HAP-1 (cell line): ENCODE results near the gene CR1.
"Not testable (repeated sequence)": the region's sequence is repeated elsewhere in the genome, so short reads cannot be mapped to it uniquely, and the experiment has no call there.

Source experiments
- DNase-seq, 2 experiments: peaks; one replicate each; pipeline ENCODE4 v3.0.0-alpha.2; 2016 to 2020; ENCODE audit warnings: low spot score in 2 of 2
- H3K27me3 ChIP-seq: fragments of 250-450 bp; sonication (Bioruptor Pico); 2 replicates; pipeline ENCODE4 v1.5.1; 2020; ENCODE audit warnings: low read depth, mild to moderate bottlenecking, moderate library complexity
- H3K36me3 ChIP-seq: fragments of 250-450 bp; sonication (Bioruptor Pico); replicated peaks from 2 replicates; pipeline ENCODE4 v1.5.1; 2020; ENCODE audit warnings: mild to moderate bottlenecking
- H3K4me1 ChIP-seq: fragments of 250-450 bp; sonication (Bioruptor Pico); 2 replicates; pipeline ENCODE4 v1.5.1; 2020; ENCODE audit warnings: mild to moderate bottlenecking
- H3K4me3 ChIP-seq: fragments of 250-450 bp; sonication (Bioruptor Pico); 2 replicates; pipeline ENCODE4 v1.5.1; 2020; ENCODE audit warnings: mild to moderate bottlenecking, moderate library complexity
- H3K9me3 ChIP-seq: fragments of 250-450 bp; sonication (Bioruptor Pico); 2 replicates; pipeline ENCODE4 v1.5.1; 2020; ENCODE audit warnings: mild to moderate bottlenecking, moderate library complexity
- in situ Hi-C: fragments of 300-500 bp; cut with MboI; formaldehyde crosslinking; loops from 3 replicates; pipeline ENCODE4 v1.14.3; 2020; ENCODE audit warnings: low sequenced_read_pairs, inconsistent platforms, mixed read lengths

The CR1 gene

DNA sequence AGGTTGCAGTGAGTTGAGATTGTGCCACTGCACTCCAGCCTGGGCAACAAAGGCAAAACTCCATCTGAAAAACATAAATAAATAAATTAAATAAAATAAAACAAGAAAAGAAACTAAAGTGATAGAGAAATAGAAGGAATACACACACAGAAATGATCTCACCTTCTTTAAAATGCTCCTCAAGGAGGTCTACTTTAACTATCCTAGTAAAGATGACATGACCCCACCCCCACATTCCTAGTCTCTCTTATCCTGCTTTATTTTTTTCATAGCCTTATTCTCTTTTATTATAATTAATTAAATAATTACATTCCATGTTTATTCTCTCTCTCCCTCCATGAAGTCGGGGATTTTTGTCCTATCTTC lies 131.0 kb downstream of the CR1 start:
- Histone ChIP-seq H3K4me3 (no peak overlapping the region), H3K9me3 (no peaks in the 10 kb centered on the region), H3K36me3 (no peaks in the 10 kb centered on the region), H3K4me1 (no peaks in the 10 kb centered on the region), H3K27me3 (no peaks in the 10 kb centered on the region)
- DNase-seq = no peak
- in situ Hi-C loops = no loop called here

DNA sequence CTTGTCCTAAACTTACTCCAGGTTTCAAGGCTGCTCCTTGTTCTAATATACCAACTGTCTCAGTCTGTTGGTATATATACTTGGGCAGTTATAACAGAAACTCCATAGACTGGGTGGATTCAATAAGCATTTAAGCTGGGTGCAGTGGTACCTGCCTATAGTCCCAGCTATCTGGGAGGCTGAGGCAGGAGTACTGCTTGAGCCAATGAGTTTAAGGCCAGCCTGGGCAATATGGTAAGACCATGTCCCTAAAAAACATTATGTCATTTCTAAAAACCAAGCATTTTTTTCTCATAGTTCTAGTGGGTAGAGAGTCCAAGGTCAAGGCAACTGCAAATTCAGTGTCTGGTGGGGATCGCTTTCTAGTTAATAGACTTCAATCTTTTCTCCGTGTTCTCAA lies 131.5 kb downstream of the CR1 start:
- in situ Hi-C loops = no loop called here
- no peak for DNase-seq
- H3K36me3 ChIP-seq = no peaks in the 10 kb centered on the region
- no peak overlapping the region for H3K4me3 ChIP-seq
- H3K27me3 ChIP-seq = no peaks in the 10 kb centered on the region
- H3K9me3 ChIP-seq = no peaks in the 10 kb centered on the region
- H3K4me1 ChIP-seq = no peaks in the 10 kb centered on the region

GRCh38 chr1:207628776-207629175 lies 132.8 kb downstream of the CR1 start:
- Histone ChIP-seq H3K4me3 (no peak overlapping the region), H3K4me1 (no peaks in the 10 kb centered on the region; the same call in 1 of the 2 replicates), H3K36me3 (no peaks in the 10 kb centered on the region), H3K27me3 (no peaks in the 10 kb centered on the region), H3K9me3 (no peaks in the 10 kb centered on the region)
- in situ Hi-C loops = no loop called here
- no peak for DNase-seq

- Histone ChIP-seq H3K4me3 (no peak overlapping the region), H3K27me3 (no peaks in the 10 kb centered on the region), H3K36me3 (no peaks in the 10 kb centered on the region), H3K4me1 (peaks cover 12% of the 10 kb centered on the region), H3K9me3 (no peaks in the 10 kb centered on the region)
- no peak for DNase-seq
- in situ Hi-C loops = no loop called here
Measured at GRCh38 chr1:207631137-207631536, 135.2 kb downstream of the CR1 start.

- Histone ChIP-seq H3K4me1 (peaks cover 14% of the 10 kb centered on the region), H3K36me3 (no peaks in the 10 kb centered on the region), H3K4me3 (no peak overlapping the region), H3K9me3 (no peaks in the 10 kb centered on the region), H3K27me3 (no peaks in the 10 kb centered on the region)
- in situ Hi-C loops = no loop called here
- no peak for DNase-seq
Measured at GRCh38 chr1:207633226-207633625, 137.3 kb downstream of the CR1 start.

- H3K36me3 ChIP-seq, H3K27me3 ChIP-seq, in situ Hi-C loops, H3K4me3 ChIP-seq, DNase-seq, H3K9me3 ChIP-seq: not testable (repeated sequence)
- peaks cover 14% of the 10 kb centered on the region for H3K4me1 ChIP-seq
Measured at GRCh38 chr1:207633699-207634289, 137.8 kb downstream of the CR1 start.

- H3K4me3 ChIP-seq, H3K27me3 ChIP-seq, DNase-seq, in situ Hi-C loops, H3K9me3 ChIP-seq, H3K36me3 ChIP-seq: not testable (repeated sequence)
- H3K4me1 ChIP-seq = peaks cover 14% of the 10 kb centered on the region
Measured at GRCh38 chr1:207634293-207634692, 138.3 kb downstream of the CR1 start.

- in situ Hi-C loops, H3K4me3 ChIP-seq, H3K27me3 ChIP-seq, H3K36me3 ChIP-seq, H3K9me3 ChIP-seq: not testable (repeated sequence)
- peaks cover 14% of the 10 kb centered on the region for H3K4me1 ChIP-seq
- DNase-seq = peak; percentile 32 to 57
Measured at GRCh38 chr1:207635569-207636186, 139.7 kb downstream of the CR1 start.

DNA sequence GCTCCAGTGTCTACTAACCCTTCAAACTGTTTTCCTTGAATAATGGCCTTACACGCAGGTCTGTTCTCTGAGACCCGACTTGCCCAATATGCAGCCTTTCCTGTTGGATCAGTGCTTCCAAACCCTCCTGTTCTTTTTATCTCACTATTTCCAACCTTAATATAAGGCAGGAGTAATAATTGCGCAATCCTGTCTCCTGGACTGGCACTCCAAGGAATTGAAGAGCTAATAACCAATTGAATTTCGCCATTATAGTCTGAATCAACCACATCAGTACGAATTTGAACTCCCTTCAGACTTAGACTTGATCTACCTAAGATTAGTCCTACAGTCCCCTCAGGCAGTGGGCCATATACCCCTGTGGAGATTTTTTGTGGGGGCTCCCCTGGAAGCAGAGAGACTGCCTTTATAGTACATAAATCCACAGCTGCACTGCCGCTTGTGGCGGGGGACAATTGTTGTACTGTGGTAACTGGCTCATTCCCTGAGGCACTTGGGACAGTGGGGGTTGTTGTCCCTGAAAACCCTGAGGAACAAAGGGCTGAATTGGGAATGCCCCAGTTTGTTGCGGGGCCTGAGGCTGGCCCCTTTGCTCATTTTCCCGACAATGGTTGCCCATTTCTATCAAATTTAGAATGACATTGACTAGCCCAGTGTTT lies 142.7 kb downstream of the CR1 start:
- H3K27me3 ChIP-seq, in situ Hi-C loops, H3K36me3 ChIP-seq, DNase-seq, H3K4me3 ChIP-seq, H3K9me3 ChIP-seq: not testable (repeated sequence)
- H3K4me1 ChIP-seq = peaks cover 14% of the 10 kb centered on the region

DNA sequence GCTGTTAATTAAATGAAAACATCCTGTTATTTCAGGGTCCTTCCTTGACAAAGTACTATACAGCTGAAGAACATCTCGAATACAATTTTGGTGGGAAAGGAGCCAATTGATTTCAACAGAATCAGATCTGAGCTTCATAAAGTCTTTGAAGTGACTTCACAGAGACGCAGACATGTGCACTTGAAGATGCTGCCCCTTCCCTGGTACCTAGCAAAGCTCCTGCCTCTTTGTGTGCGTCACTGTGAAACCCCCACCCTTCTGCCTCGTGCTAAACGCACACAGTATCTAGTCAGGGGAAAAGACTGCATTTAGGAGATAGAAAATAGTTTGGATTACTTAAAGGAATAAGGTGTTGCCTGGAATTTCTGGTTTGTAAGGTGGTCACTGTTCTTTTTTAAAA lies 143.4 kb downstream of the CR1 start:
- H3K4me3 ChIP-seq, H3K36me3 ChIP-seq, H3K9me3 ChIP-seq, in situ Hi-C loops, DNase-seq, H3K27me3 ChIP-seq: not testable (repeated sequence)
- H3K4me1 ChIP-seq = peaks cover 14% of the 10 kb centered on the region

GRCh38 chr1:207644166-207644851 lies 148.4 kb downstream of the CR1 start:
- Histone ChIP-seq H3K9me3 (no peaks in the 10 kb centered on the region), H3K36me3 (no peaks in the 10 kb centered on the region), H3K4me1 (no peaks in the 10 kb centered on the region), H3K27me3 (no peaks in the 10 kb centered on the region), H3K4me3 (no peak overlapping the region)
- DNase-seq = no peak
- in situ Hi-C loops = no loop called here

- H3K27me3 ChIP-seq = no peaks in the 10 kb centered on the region
Measured at GRCh38 chr1:207644852-207645634, 149.1 kb downstream of the CR1 start, which contains the start of gene CR1L. CR1L (plus strand) TSS chr1:207645133; CDS start chr1:207645234, 101 bp downstream.

GRCh38 chr1:207645635-207646081 lies 149.7 kb downstream of the CR1 start:
- no peak for DNase-seq
- H3K9me3 ChIP-seq = no peaks in the 10 kb centered on the region
- no peaks in the 10 kb centered on the region for H3K4me1 ChIP-seq
- H3K4me3 ChIP-seq = no peak overlapping the region
- H3K36me3 ChIP-seq = no peaks in the 10 kb centered on the region
- in situ Hi-C loops = no loop called here
- H3K27me3 ChIP-seq = no peaks in the 10 kb centered on the region

More at GRCh38 chr1:207644852-207645634, 149.1 kb downstream of the CR1 start, which contains the start of gene CR1L:
- Histone ChIP-seq H3K4me3 (no peak within 1 kb of the TSS), H3K4me1 (no peaks in the 10 kb centered on the region), H3K36me3 (no peaks in the 10 kb centered on the region), H3K9me3 (no peaks in the 10 kb centered on the region)
- in situ Hi-C loops = no loop called here
- no peak for DNase-seq
